Stomach (tissue), 4 donors: Measurements from ENCODE around the gene ACAD8.

Experiments used
- CTCF ChIP-seq, 7 experiments: fragments of 450-650 bp in 4 of 7; fragments of 200-600 bp in 3 of 7; sonication (generic) in 3 of 7; IDR thresholded peaks; one replicate each; pipeline ENCODE4 v1.5.1; 2016 to 2019; ENCODE audit warnings: antibody characterized with exemption in 7 of 7, control low read depth in 2 of 7, mild to moderate bottlenecking in 1 of 7
- EP300 ChIP-seq: sonication (generic); formaldehyde crosslinking; IDR thresholded peaks from one replicate; pipeline ENCODE4 v1.6.1; 2017; ENCODE audit warnings: antibody characterized with exemption
- POLR2A ChIP-seq, 4 donors: fragments of 450-650 bp; IDR thresholded peaks; one replicate each; pipeline ENCODE4 v1.6.1; 2016; ENCODE audit warnings: antibody characterized with exemption in 4 of 4, control low read depth in 2 of 4, mild to moderate bottlenecking in 1 of 4, moderate library complexity in 1 of 4
- POLR2AphosphoS5 ChIP-seq, 3 donors: sonication (generic); formaldehyde crosslinking; IDR thresholded peaks; one replicate each; pipeline ENCODE4 v1.6.1; 2016; ENCODE audit warnings: antibody characterized with exemption in 3 of 3

GRCh38 chr11:134294664-134295063 lies 41.3 kb downstream of the ACAD8 start:
- no peak for TF ChIP-seq CTCF (IDR thresholded peaks at IDR 0.05)
- TF ChIP-seq POLR2A (IDR thresholded peaks at IDR 0.05) = no peak
- TF ChIP-seq EP300 = no peak
- TF ChIP-seq POLR2AphosphoS5 (IDR thresholded peaks at IDR 0.05) = no peak
